ENCODE results near the gene AP1S1. TPM values are rescaled to one million over a fixed set of nuclear protein-coding genes. Genes with fewer than 3 reads are reported as not detected.

Gene AP1S1
- total RNA-seq, 1 experiment from 2014 or later = 227 TPM

GRCh38 chr7:101133621-101134398 is 20.5 kb upstream of the AP1S1 start:
- no peak for DNase-seq
- H3K4me1 ChIP-seq (replicated peaks; ENCODE audit: insufficient read depth) = peaks cover 28% of the 10 kb centered on the region
- no peak overlapping the region for H3K4me3 ChIP-seq
- no peak overlapping the region for H3K4me2 ChIP-seq
- H3F3A ChIP-seq (ENCODE audit: insufficient read depth, low read depth) = peaks cover 32% of the 10 kb centered on the region
- no peaks in the 10 kb centered on the region for H3K27me3 ChIP-seq (ENCODE audit: insufficient read depth, low read depth)
- H3K36me3 ChIP-seq (ENCODE audit: low read depth) = no peaks in the 10 kb centered on the region
- no TSS peak for BruUV-seq (replicated peaks)
- H3K9me3 ChIP-seq (ENCODE audit: insufficient read depth, low read depth) = no peaks in the 10 kb centered on the region
- no peak overlapping the region for H3K27ac ChIP-seq
- POLR2A ChIA-PET (ENCODE audit: unreplicated experiment) = interaction anchor here (0.8 kb wide), 1 partner anchor 16 kb away, joined by 17 read pairs; no protein-coding TSS in a partner anchor
- no peaks in the 10 kb centered on the region for H4K20me1 ChIP-seq (ENCODE audit: insufficient read depth)
- TF ChIP-seq, protein P1, sequence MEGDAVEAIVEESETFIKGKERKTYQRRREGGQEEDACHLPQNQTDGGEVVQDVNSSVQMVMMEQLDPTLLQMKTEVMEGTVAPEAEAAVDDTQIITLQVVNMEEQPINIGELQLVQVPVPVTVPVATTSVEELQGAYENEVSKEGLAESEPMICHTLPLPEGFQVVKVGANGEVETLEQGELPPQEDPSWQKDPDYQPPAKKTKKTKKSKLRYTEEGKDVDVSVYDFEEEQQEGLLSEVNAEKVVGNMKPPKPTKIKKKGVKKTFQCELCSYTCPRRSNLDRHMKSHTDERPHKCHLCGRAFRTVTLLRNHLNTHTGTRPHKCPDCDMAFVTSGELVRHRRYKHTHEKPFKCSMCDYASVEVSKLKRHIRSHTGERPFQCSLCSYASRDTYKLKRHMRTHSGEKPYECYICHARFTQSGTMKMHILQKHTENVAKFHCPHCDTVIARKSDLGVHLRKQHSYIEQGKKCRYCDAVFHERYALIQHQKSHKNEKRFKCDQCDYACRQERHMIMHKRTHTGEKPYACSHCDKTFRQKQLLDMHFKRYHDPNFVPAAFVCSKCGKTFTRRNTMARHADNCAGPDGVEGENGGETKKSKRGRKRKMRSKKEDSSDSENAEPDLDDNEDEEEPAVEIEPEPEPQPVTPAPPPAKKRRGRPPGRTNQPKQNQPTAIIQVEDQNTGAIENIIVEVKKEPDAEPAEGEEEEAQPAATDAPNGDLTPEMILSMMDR (conservative IDR thresholded peaks at IDR 0.05) = no peak
- no peak for TF ChIP-seq EZH2 (IDR thresholded peaks at IDR 0.05; ENCODE audit: low read depth)
- CTCF ChIA-PET = no interaction called here
- no peaks in the 10 kb centered on the region for H3K79me2 ChIP-seq (ENCODE audit: low read depth)
- intact Hi-C loops (cut with micrococcal nuclease; ENCODE audit: unreplicated experiment) = no loop called here
- H2AFZ ChIP-seq = no peak overlapping the region
- no peaks in the 10 kb centered on the region for H3K9me2 ChIP-seq (ENCODE audit: insufficient read depth)

GRCh38 chr7:101134399-101134980 is 19.8 kb upstream of the AP1S1 start:
- Histone ChIP-seq H3K79me2 (ENCODE audit: low read depth) (no peaks in the 10 kb centered on the region), H3K4me3 (no peak overlapping the region), H3K27me3 (ENCODE audit: insufficient read depth, low read depth) (no peaks in the 10 kb centered on the region), H3F3A (ENCODE audit: insufficient read depth, low read depth) (peaks cover 32% of the 10 kb centered on the region), H3K9me2 (ENCODE audit: insufficient read depth) (no peaks in the 10 kb centered on the region), H3K4me1 (replicated peaks; ENCODE audit: insufficient read depth) (peaks cover 34% of the 10 kb centered on the region), H4K20me1 (ENCODE audit: insufficient read depth) (no peaks in the 10 kb centered on the region), H3K4me2 (no peak overlapping the region), H2AFZ (no peak overlapping the region), H3K9me3 (ENCODE audit: insufficient read depth, low read depth) (no peaks in the 10 kb centered on the region), H3K36me3 (ENCODE audit: low read depth) (no peaks in the 10 kb centered on the region), H3K27ac (no peak overlapping the region)
- POLR2A ChIA-PET (ENCODE audit: unreplicated experiment) = interaction anchor here (0.6 kb wide), 1 partner anchor 232 kb away, joined by 3 read pairs; no protein-coding TSS in a partner anchor
- no peak for DNase-seq
- CTCF ChIA-PET = no interaction called here
- no peak for TF ChIP-seq EZH2 (IDR thresholded peaks at IDR 0.05; ENCODE audit: low read depth)
- TF ChIP-seq, protein P1 (conservative IDR thresholded peaks at IDR 0.05) = no peak
- BruUV-seq (replicated peaks) = no TSS peak
- intact Hi-C loops (cut with micrococcal nuclease; ENCODE audit: unreplicated experiment) = no loop called here

GRCh38 chr7:101137651-101138212 is 16.5 kb upstream of the AP1S1 start:
- Histone ChIP-seq H3K36me3 (ENCODE audit: low read depth) (no peaks in the 10 kb centered on the region), H3K4me1 (replicated peaks; ENCODE audit: insufficient read depth) (peaks cover 53% of the 10 kb centered on the region), H4K20me1 (ENCODE audit: insufficient read depth) (no peaks in the 10 kb centered on the region), H3K79me2 (ENCODE audit: low read depth) (no peaks in the 10 kb centered on the region), H3K9me2 (ENCODE audit: insufficient read depth) (no peaks in the 10 kb centered on the region), H3K4me2 (peak overlapping the region; percentile 77), H3F3A (ENCODE audit: insufficient read depth, low read depth) (peaks cover 45% of the 10 kb centered on the region), H3K9me3 (ENCODE audit: insufficient read depth, low read depth) (no peaks in the 10 kb centered on the region), H3K27ac (peak overlapping the region; percentile 91), H2AFZ (no peak overlapping the region), H3K4me3 (peak overlapping the region; percentile 11; the same call in 1 of the 2 replicates), H3K27me3 (ENCODE audit: insufficient read depth, low read depth) (no peaks in the 10 kb centered on the region)
- POLR2A ChIA-PET (ENCODE audit: unreplicated experiment) = no interaction called here
- intact Hi-C loops (cut with micrococcal nuclease; ENCODE audit: unreplicated experiment) = loop anchor here (1.0 to 5.0 kb wide), 7 partner anchors 20 to 245 kb away; partner anchors contain the start of gene MUC12
- no TSS peak for BruUV-seq (replicated peaks)
- DNase-seq = no peak
- CTCF ChIA-PET = interaction anchor here (0.6 kb wide), 1 partner anchor 112 kb away, joined by 3 read pairs; no protein-coding TSS in a partner anchor
- TF ChIP-seq EZH2 (IDR thresholded peaks at IDR 0.05; ENCODE audit: low read depth) = no peak
- TF ChIP-seq, protein P1 (conservative IDR thresholded peaks at IDR 0.05) = no peak
